Subcutaneous abdominal adipose tissue (tissue), 5 donors: ENCODE results near the gene LRRC27.

ENCODE experiments used
- H3K27ac ChIP-seq: one replicate; pipeline ENCODE4 v1.7.0; 2013; ENCODE audit warnings: low read depth, mild to moderate bottlenecking, inconsistent platforms, low read length, moderate library complexity
- H3K27me3 ChIP-seq, 5 donors: one replicate each; pipeline ENCODE4 v1.7.0; 2013; ENCODE audit warnings: low read length in 5 of 5, inconsistent platforms in 1 of 5; ENCODE audit not compliant: control insufficient read depth in 5 of 5, insufficient read depth in 4 of 5
- H3K36me3 ChIP-seq, 5 donors: one replicate each; pipeline ENCODE4 v1.7.0; 2013; ENCODE audit warnings: low read length in 5 of 5; ENCODE audit not compliant: control insufficient read depth in 5 of 5, insufficient read depth in 5 of 5
- H3K4me1 ChIP-seq, 5 donors: one replicate each; pipeline ENCODE4 v1.7.0; 2013; ENCODE audit warnings: low read length in 5 of 5, mild to moderate bottlenecking in 3 of 5, moderate library complexity in 1 of 5; ENCODE audit not compliant: control insufficient read depth in 5 of 5, insufficient read depth in 5 of 5
- H3K4me3 ChIP-seq, 5 donors: one replicate each; pipeline ENCODE4 v1.7.0; 2013; ENCODE audit warnings: low read length in 5 of 5, low read depth in 1 of 5
- H3K9ac ChIP-seq, 5 donors: one replicate each; pipeline ENCODE4 v1.7.0; 2013; ENCODE audit warnings: low read length in 5 of 5, mild to moderate bottlenecking in 4 of 5, moderate library complexity in 3 of 5
- H3K9me3 ChIP-seq, 5 donors: one replicate each; pipeline ENCODE4 v1.7.0; 2013; ENCODE audit warnings: low read length in 5 of 5; ENCODE audit not compliant: control insufficient read depth in 5 of 5
- donor health status: healthy.
- donor health status: healthy.
- donor health status: healthy.
- donor health status: healthy.
- donor health status: healthy.

The LRRC27 gene

DNA sequence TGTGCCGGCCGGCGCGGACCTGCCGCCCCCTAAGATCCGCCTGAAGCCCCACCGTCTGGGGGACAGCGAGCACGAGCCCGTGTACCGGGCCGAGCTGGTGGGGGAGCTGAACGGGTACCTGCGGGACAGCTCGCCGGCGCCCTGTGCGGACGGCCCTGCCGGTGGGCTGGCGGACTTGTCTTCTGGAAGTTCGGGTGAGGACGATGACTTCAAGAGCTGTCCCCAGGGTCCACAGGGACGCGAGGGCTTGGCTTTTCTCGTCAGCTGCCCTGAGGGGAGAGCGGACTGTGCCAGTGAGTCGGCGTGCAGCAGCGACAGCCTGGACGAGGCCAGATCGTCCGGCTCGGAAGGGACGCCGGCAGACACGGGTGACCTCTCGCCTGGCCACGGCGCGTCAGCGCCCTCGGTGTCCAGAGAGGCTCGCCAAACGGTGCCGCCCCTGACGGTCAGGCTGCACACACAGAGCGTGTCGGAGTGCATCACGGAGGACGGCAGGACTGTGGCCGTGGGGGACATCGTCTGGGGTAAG is 73.5 kb downstream of the LRRC27 start:
- Histone ChIP-seq H3K9ac (no peak overlapping the region), H3K27ac (no peak overlapping the region), H3K9me3 (no peaks in the 10 kb centered on the region), H3K36me3 (peaks cover 0 to 23% (median 22%) of the 10 kb centered on the region in 5 donors), H3K4me3 (no peak overlapping the region), H3K4me1 (peaks cover 1 to 55% (median 42%) of the 10 kb centered on the region in 5 donors), H3K27me3 (no peaks in the 10 kb centered on the region)

- no peak overlapping the region for H3K4me3 ChIP-seq
- peaks cover 0 to 23% (median 22%) of the 10 kb centered on the region in 5 donors for H3K36me3 ChIP-seq
- H3K27ac ChIP-seq: no peak overlapping the region
- no peaks in the 10 kb centered on the region for H3K27me3 ChIP-seq
- no peak overlapping the region for H3K9ac ChIP-seq
- H3K9me3 ChIP-seq: no peaks in the 10 kb centered on the region
- peaks cover 3 to 55% (median 42%) of the 10 kb centered on the region in 5 donors for H3K4me1 ChIP-seq
Observed at GRCh38 chr10:132406181-132406580, 74.2 kb downstream of the LRRC27 start.

GRCh38 chr10:132406750-132407149 is 74.8 kb downstream of the LRRC27 start:
- H3K27ac ChIP-seq: peak overlapping the region; percentile 41
- peak overlapping the region in 2 of 5 donors; percentile 39 to 73 for H3K9ac ChIP-seq
- no peaks in the 10 kb centered on the region for H3K9me3 ChIP-seq
- H3K36me3 ChIP-seq: peaks cover 0 to 23% (median 22%) of the 10 kb centered on the region in 5 donors
- H3K4me3 ChIP-seq: no peak overlapping the region
- no peaks in the 10 kb centered on the region for H3K27me3 ChIP-seq
- H3K4me1 ChIP-seq: peaks cover 6 to 55% (median 42%) of the 10 kb centered on the region in 5 donors

DNA sequence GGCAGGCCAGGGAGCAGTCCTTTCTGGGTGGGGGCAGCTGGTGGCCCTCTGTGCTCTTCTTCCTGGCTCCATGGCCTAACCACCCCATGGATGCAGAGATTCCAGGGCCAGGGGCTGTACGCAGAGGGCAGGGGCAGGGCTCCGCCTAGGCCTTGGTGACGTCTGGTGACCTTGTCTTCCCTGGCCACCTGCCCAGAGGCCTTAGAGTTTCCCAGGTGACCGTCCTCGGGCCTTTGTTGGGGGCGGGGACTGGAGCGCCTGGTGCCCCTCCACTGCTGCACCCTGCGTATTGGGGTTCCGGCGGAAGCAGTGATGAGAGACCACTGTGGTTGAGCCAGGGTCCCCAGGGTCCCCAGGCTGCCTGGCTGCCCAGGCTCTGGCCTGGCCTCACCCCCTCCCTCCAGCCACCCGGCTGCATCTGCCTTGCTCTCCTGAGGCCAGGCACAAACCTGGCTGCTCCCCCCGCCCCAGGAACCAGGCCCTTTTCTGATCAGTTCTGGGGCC is 75.3 kb downstream of the LRRC27 start:
- H3K27me3 ChIP-seq: no peaks in the 10 kb centered on the region
- H3K4me1 ChIP-seq: peaks cover 11 to 55% (median 42%) of the 10 kb centered on the region in 5 donors
- H3K27ac ChIP-seq: peak overlapping the region; percentile 41
- H3K9me3 ChIP-seq: no peaks in the 10 kb centered on the region
- H3K4me3 ChIP-seq: peak overlapping the region in 1 of 5 donors; percentile 4
- peaks cover 0 to 23% (median 22%) of the 10 kb centered on the region in 5 donors for H3K36me3 ChIP-seq
- peak overlapping the region in 2 of 5 donors; percentile 39 to 73 for H3K9ac ChIP-seq

- Histone ChIP-seq H3K9ac (peak overlapping the region in 2 of 5 donors; percentile 28 to 73), H3K9me3 (no peaks in the 10 kb centered on the region), H3K4me3 (peak overlapping the region in 2 of 5 donors; percentile 23 to 36), H3K4me1 (peaks cover 11 to 60% (median 45%) of the 10 kb centered on the region in 5 donors), H3K36me3 (peaks cover 0 to 23% (median 22%) of the 10 kb centered on the region in 5 donors), H3K27ac (peak overlapping the region; percentile 41), H3K27me3 (no peaks in the 10 kb centered on the region)
Observed at GRCh38 chr10:132407846-132408278, 75.9 kb downstream of the LRRC27 start.

GRCh38 chr10:132408367-132408781 is 76.4 kb downstream of the LRRC27 start:
- Histone ChIP-seq H3K9ac (peak overlapping the region in 2 of 5 donors; percentile 28 to 73), H3K27me3 (no peaks in the 10 kb centered on the region), H3K27ac (peak overlapping the region; percentile 41), H3K9me3 (no peaks in the 10 kb centered on the region), H3K36me3 (peaks cover 0 to 23% (median 22%) of the 10 kb centered on the region in 5 donors), H3K4me1 (peaks cover 11 to 65% (median 46%) of the 10 kb centered on the region in 5 donors), H3K4me3 (peak overlapping the region in 2 of 5 donors; percentile 23 to 36)

- H3K27ac ChIP-seq: no peak overlapping the region
- peak overlapping the region in 1 of 5 donors; percentile 73 for H3K9ac ChIP-seq
- peak overlapping the region in 2 of 5 donors; percentile 19 to 36 for H3K4me3 ChIP-seq
- peaks cover 0 to 23% (median 22%) of the 10 kb centered on the region in 5 donors for H3K36me3 ChIP-seq
- no peaks in the 10 kb centered on the region for H3K27me3 ChIP-seq
- H3K9me3 ChIP-seq: no peaks in the 10 kb centered on the region
- H3K4me1 ChIP-seq: peaks cover 11 to 71% (median 52%) of the 10 kb centered on the region in 5 donors
Observed at GRCh38 chr10:132408823-132409666, 77.1 kb downstream of the LRRC27 start.

GRCh38 chr10:132409667-132410028 is 77.7 kb downstream of the LRRC27 start:
- peak overlapping the region in 2 of 5 donors; percentile 14 to 25 for H3K9ac ChIP-seq
- H3K4me1 ChIP-seq: peaks cover 11 to 71% (median 57%) of the 10 kb centered on the region in 5 donors
- no peak overlapping the region for H3K27ac ChIP-seq
- no peaks in the 10 kb centered on the region for H3K9me3 ChIP-seq
- H3K4me3 ChIP-seq: no peak overlapping the region
- H3K36me3 ChIP-seq: peaks cover 0 to 23% (median 22%) of the 10 kb centered on the region in 5 donors
- H3K27me3 ChIP-seq: no peaks in the 10 kb centered on the region

GRCh38 chr10:132410056-132410778 is 78.2 kb downstream of the LRRC27 start:
- H3K9ac ChIP-seq: peak overlapping the region in 2 of 5 donors; percentile 25 to 36
- H3K4me1 ChIP-seq: peaks cover 11 to 75% (median 58%) of the 10 kb centered on the region in 5 donors
- H3K27ac ChIP-seq: peak overlapping the region; percentile 74
- H3K4me3 ChIP-seq: no peak overlapping the region
- H3K27me3 ChIP-seq: no peaks in the 10 kb centered on the region
- H3K36me3 ChIP-seq: peaks cover 0 to 24% (median 19%) of the 10 kb centered on the region in 5 donors
- no peaks in the 10 kb centered on the region for H3K9me3 ChIP-seq
